OCI-LY7 (cell line): Measurements from ENCODE around the gene CDC25B.

Experiments
- EZH2phosphoT487 ChIP-seq: fragments of 200-600 bp; sonication (generic); IDR thresholded peaks from 2 replicates; pipeline ENCODE4 v1.6.1; 2018; ENCODE audit warnings: low read depth, borderline replicate concordance, mild to moderate bottlenecking, mixed run types, antibody characterized with exemption, low read length, moderate library complexity, mixed read lengths
- TF ChIP-seq, protein P1 (sequence below): fragments of 200-600 bp; sonication (generic); conservative IDR thresholded peaks from 2 replicates; pipeline ENCODE4 v1.5.1; 2014; ENCODE audit warnings: mild to moderate bottlenecking, antibody characterized with exemption, low read length, moderate library complexity, mixed read lengths

DNA sequence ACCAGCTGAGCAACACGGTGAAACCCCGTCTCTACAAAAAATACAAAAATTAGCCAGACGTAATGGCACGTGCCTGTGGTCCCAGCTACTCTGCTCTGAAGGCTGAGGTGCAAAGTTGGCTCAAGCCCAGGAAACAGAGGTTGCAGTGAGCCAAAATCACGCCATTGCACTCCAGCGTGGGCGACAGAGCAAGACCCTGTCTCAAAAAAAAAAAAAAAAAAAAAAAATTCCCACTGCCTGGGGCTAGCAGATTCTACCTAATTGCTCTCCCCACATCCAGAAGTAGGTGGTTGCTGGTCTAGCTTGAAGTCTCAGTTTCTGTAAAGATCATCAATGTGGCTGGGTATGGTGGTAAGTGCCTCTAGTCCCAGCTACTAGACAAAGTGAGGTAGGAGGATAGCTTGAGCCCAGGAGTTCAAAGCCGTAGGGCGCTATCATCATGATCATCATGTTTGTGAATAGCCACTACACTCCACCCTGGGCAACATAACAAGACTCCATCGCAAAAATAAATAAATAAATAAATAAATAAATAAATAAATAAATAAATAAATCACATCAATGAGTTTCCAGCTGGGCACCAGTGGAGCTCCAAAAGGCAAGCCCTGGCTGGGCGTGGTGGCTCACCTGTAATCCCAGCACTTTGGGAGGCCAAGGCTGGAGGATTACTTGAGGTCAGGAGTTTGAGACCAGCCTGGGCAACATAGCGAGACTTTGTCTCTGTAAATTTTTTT lies 17.9 kb downstream of the CDC25B start:
- TF ChIP-seq, protein P1, sequence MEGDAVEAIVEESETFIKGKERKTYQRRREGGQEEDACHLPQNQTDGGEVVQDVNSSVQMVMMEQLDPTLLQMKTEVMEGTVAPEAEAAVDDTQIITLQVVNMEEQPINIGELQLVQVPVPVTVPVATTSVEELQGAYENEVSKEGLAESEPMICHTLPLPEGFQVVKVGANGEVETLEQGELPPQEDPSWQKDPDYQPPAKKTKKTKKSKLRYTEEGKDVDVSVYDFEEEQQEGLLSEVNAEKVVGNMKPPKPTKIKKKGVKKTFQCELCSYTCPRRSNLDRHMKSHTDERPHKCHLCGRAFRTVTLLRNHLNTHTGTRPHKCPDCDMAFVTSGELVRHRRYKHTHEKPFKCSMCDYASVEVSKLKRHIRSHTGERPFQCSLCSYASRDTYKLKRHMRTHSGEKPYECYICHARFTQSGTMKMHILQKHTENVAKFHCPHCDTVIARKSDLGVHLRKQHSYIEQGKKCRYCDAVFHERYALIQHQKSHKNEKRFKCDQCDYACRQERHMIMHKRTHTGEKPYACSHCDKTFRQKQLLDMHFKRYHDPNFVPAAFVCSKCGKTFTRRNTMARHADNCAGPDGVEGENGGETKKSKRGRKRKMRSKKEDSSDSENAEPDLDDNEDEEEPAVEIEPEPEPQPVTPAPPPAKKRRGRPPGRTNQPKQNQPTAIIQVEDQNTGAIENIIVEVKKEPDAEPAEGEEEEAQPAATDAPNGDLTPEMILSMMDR: no peak
- TF ChIP-seq EZH2phosphoT487: no peak
